ENCODE results near the gene PRRX2.

Gene PRRX2

GRCh38 chr9:129677456-129677855, 12.0 kb downstream of the PRRX2 start:
- no peak for TF ChIP-seq CTCF (IDR thresholded peaks at IDR 0.05; ENCODE audit: low read depth, low read length, missing control alignments)
- no peak overlapping the region for H3K4me3 ChIP-seq (ENCODE audit: low read depth, low read length)
- no peak for DNase-seq (ENCODE audit: low read depth)

GRCh38 chr9:129678844-129679243, 13.4 kb downstream of the PRRX2 start:
- TF ChIP-seq CTCF (IDR thresholded peaks at IDR 0.05; ENCODE audit: low read depth, low read length, missing control alignments), result no peak
- DNase-seq (ENCODE audit: low read depth), result no peak
- H3K4me3 ChIP-seq (ENCODE audit: low read depth, low read length), result no peak overlapping the region

GRCh38 chr9:129679537-129679936, 14.1 kb downstream of the PRRX2 start:
- no peak for DNase-seq (ENCODE audit: low read depth)
- no peak for TF ChIP-seq CTCF (IDR thresholded peaks at IDR 0.05; ENCODE audit: low read depth, low read length, missing control alignments)
- no peak overlapping the region for H3K4me3 ChIP-seq (ENCODE audit: low read depth, low read length)

GRCh38 chr9:129681924-129682323, 16.5 kb downstream of the PRRX2 start:
- H3K4me3 ChIP-seq (ENCODE audit: low read depth, low read length), result no peak overlapping the region
- DNase-seq (ENCODE audit: low read depth), result no peak
- TF ChIP-seq CTCF (IDR thresholded peaks at IDR 0.05; ENCODE audit: low read depth, low read length, missing control alignments), result no peak

GRCh38 chr9:129682381-129682780, 16.9 kb downstream of the PRRX2 start:
- no peak overlapping the region for H3K4me3 ChIP-seq (ENCODE audit: low read depth, low read length)
- no peak for DNase-seq (ENCODE audit: low read depth)
- TF ChIP-seq CTCF (IDR thresholded peaks at IDR 0.05; ENCODE audit: low read depth, low read length, missing control alignments), result no peak

GRCh38 chr9:129685220-129685932, 19.9 kb downstream of the PRRX2 start:
- DNase-seq (ENCODE audit: low read depth), result no peak
- no peak for TF ChIP-seq CTCF (IDR thresholded peaks at IDR 0.05; ENCODE audit: low read depth, low read length, missing control alignments)
- H3K4me3 ChIP-seq (ENCODE audit: low read depth, low read length), result no peak overlapping the region

GRCh38 chr9:129685933-129686259, 20.4 kb downstream of the PRRX2 start:
- no peak overlapping the region for H3K4me3 ChIP-seq (ENCODE audit: low read depth, low read length)
- TF ChIP-seq CTCF (IDR thresholded peaks at IDR 0.05; ENCODE audit: low read depth, low read length, missing control alignments), result no peak
- no peak for DNase-seq (ENCODE audit: low read depth)

All from GM12864 (cell line).